ENCODE results near the gene RIT1. TPM values are rescaled to one million over a fixed set of nuclear protein-coding genes. Genes with fewer than 3 reads are reported as not detected.

RIT1 gene
- total and polyA plus RNA-seq, 2 donors (not counting 3 experiments of a cell fraction or from before 2014, with no cell fraction given), result 46.4 to 65.5 TPM

- intact Hi-C loops (cut with micrococcal nuclease) (no loop called here), dilution Hi-C loops (cut with MboI; ENCODE audit: extremely low pct_ligation_motif_present, low sequenced_read_pairs) (no loop called here)
- Histone ChIP-seq H3K79me2 (ENCODE audit: control insufficient read depth, insufficient read depth, low read length) (no peaks in the 10 kb centered on the region), H2AFZ (ENCODE audit: low read depth, low read length) (no peak overlapping the region), H3K27me3 (ENCODE audit: control insufficient read depth in 2 of 2, insufficient read depth in 2 of 2, low read length in 2 of 2) (no peaks in the 10 kb centered on the region), H3K9me3 (replicated peaks; ENCODE audit: control insufficient read depth, insufficient read depth, low read length) (no peaks in the 10 kb centered on the region), H3K36me3 (ENCODE audit: control insufficient read depth in 2 of 2, extremely low read depth in 1 of 2, insufficient read depth in 2 of 2, low read length in 2 of 2) (peaks cover 0 to 4% of the 10 kb centered on the region in 2 experiments), H3K4me3 (replicated peaks in 1 of 3; ENCODE audit: insufficient read depth in 1 of 3, low read depth in 1 of 3, low read length in 3 of 3) (no peak overlapping the region), H3K27ac (ENCODE audit: insufficient read depth, low read depth, low read length) (no peak overlapping the region), H3K4me1 (ENCODE audit: control insufficient read depth, extremely low read depth, insufficient read depth, low read length) (no peaks in the 10 kb centered on the region), H4K20me1 (replicated peaks; ENCODE audit: control insufficient read depth, extremely low read depth, insufficient read depth, low read length) (no peaks in the 10 kb centered on the region), H3K9me1 (replicated peaks; ENCODE audit: control insufficient read depth, extremely low read depth, insufficient read depth, low read length) (no peaks in the 10 kb centered on the region), H3K4me2 (ENCODE audit: insufficient read depth, low read length) (no peak overlapping the region), H3K9ac (replicated peaks; ENCODE audit: extremely low read depth, insufficient read depth, low read length) (no peak overlapping the region)
- CTCF ChIA-PET, result no interaction called here
- POLR2A ChIA-PET, result no interaction called here
- no TSS peak for BruUV-seq (replicated peaks)
- no peak for DNase-seq (ENCODE audit: low read depth, low spot score)
- TF ChIP-seq JUN (IDR thresholded peaks at IDR 0.05; ENCODE audit: borderline replicate concordance, insufficient read depth, insufficient read length, low read depth) (no peak), FOS (IDR thresholded peaks at IDR 0.05; ENCODE audit: borderline replicate concordance, insufficient read depth, low read length) (no peak), MYC (IDR thresholded peaks at IDR 0.05; ENCODE audit: low read depth, low read length) (no peak), GATA2 (IDR thresholded peaks at IDR 0.05; ENCODE audit: insufficient read depth, insufficient read length, low read depth, low read length) (no peak), CTCF (IDR thresholded peaks at IDR 0.05; ENCODE audit: extremely low read depth in 1 of 2, insufficient read depth in 1 of 2, low read depth in 1 of 2, low read length in 2 of 2) (no peak), POLR2AphosphoS5 (IDR thresholded peaks at IDR 0.05; ENCODE audit: insufficient read depth, low read depth, low read length) (no peak), EZH2 (IDR thresholded peaks at IDR 0.05; ENCODE audit: borderline replicate concordance, low read depth, low read length, severe bottlenecking) (no peak), POLR2A (IDR thresholded peaks at IDR 0.05; ENCODE audit: low read depth, low read length) (no peak), MAX (IDR thresholded peaks at IDR 0.05; ENCODE audit: insufficient read depth, insufficient read length) (no peak)
- FAIRE-seq, result no peak
Measured at GRCh38 chr1:155880251-155880650, 30.9 kb downstream of the RIT1 start.
